Activated T-cell treated with anti-CD3 and anti-CD28 coated beads, Interleukin-2, amount 50 U/mL, for 72 hours (primary cell): ENCODE measurements around the gene AICDA. TPM values are rescaled to one million over a fixed set of nuclear protein-coding genes. Genes with fewer than 3 reads are reported as not detected.
"Not testable (repeated sequence)": the region's sequence is repeated elsewhere in the genome, so short reads cannot be mapped to it uniquely, and the experiment has no call there.

Experiments
- ATAC-seq, 2 donors: fragments of 150-1000 bp; cut with Tn5 transposase; replicated peaks in 1 of 2; 2 replicates each; pipeline ENCODE4 v1.10.0; 2021; ENCODE audit warnings: moderate library complexity in 2 of 2, mild to moderate bottlenecking in 1 of 2
- DNase-seq, 2 donors: peaks; one replicate each; pipeline ENCODE4 v3.0.0; 2021 to 2022; ENCODE audit warnings: mixed read lengths in 1 of 2
- H3K27ac Mint-ChIP-seq: one replicate; pipeline ENCODE4 v1.8.0; 2022; ENCODE audit warnings: mild to moderate bottlenecking, moderate library complexity, mixed read lengths
- H3K27me3 Mint-ChIP-seq: one replicate; pipeline ENCODE4 v1.8.0; 2022; ENCODE audit warnings: low read depth, mixed read lengths
- H3K36me3 Mint-ChIP-seq, 2 donors: one replicate each; pipeline ENCODE4 v1.8.0; 2022; ENCODE audit warnings: mixed read lengths in 2 of 2, mild to moderate bottlenecking in 1 of 2; ENCODE audit not compliant: insufficient read depth in 2 of 2
- H3K4me1 Mint-ChIP-seq: one replicate; pipeline ENCODE4 v1.8.0; 2022; ENCODE audit warnings: low read depth, mixed read lengths
- H3K4me3 Mint-ChIP-seq, 2 donors: one replicate each; pipeline ENCODE4 v1.8.0; 2022; ENCODE audit warnings: mild to moderate bottlenecking in 2 of 2, mixed read lengths in 2 of 2, moderate library complexity in 2 of 2
- H3K9me3 Mint-ChIP-seq, 2 donors: one replicate each; pipeline ENCODE4 v1.8.0; 2022; ENCODE audit warnings: mixed read lengths in 2 of 2
- total RNA-seq, 2 donors: library from RNA; stranded (reverse); gene quantifications; one replicate each; pipeline ENCODE4 v1.2.3, GENCODE V29; 2022

The AICDA gene
- total RNA-seq, 2 donors from 2014 or later: not detected

GRCh38 chr12:8636581-8636980 is 23.9 kb upstream of the AICDA start:
- Mint-ChIP-seq H3K36me3 (no peaks in the 10 kb centered on the region), H3K4me1 (no peaks in the 10 kb centered on the region), H3K9me3 (no peaks in the 10 kb centered on the region), H3K4me3 (no peak overlapping the region), H3K27me3 (peaks cover 11% of the 10 kb centered on the region), H3K27ac (no peak overlapping the region)
- ATAC-seq (no peak), DNase-seq (no peak)

GRCh38 chr12:8636007-8636346 is 23.3 kb upstream of the AICDA start:
- H3K27ac Mint-ChIP-seq, H3K36me3 Mint-ChIP-seq, ATAC-seq, H3K9me3 Mint-ChIP-seq, DNase-seq, H3K4me1 Mint-ChIP-seq, H3K4me3 Mint-ChIP-seq: not testable (repeated sequence)
- H3K27me3 Mint-ChIP-seq: peaks cover 14% of the 10 kb centered on the region

GRCh38 chr12:8635342-8636006 is 22.8 kb upstream of the AICDA start:
- not testable (repeated sequence) for DNase-seq, H3K9me3 Mint-ChIP-seq, H3K36me3 Mint-ChIP-seq, H3K4me1 Mint-ChIP-seq, H3K27ac Mint-ChIP-seq, ATAC-seq, H3K4me3 Mint-ChIP-seq
- H3K27me3 Mint-ChIP-seq: peaks cover 18% of the 10 kb centered on the region

- H3K4me1 Mint-ChIP-seq: no peaks in the 10 kb centered on the region
- no peak overlapping the region for H3K4me3 Mint-ChIP-seq
- no peak for DNase-seq
- H3K27ac Mint-ChIP-seq: no peak overlapping the region
- peaks cover 23% of the 10 kb centered on the region for H3K27me3 Mint-ChIP-seq
- H3K9me3 Mint-ChIP-seq: no peaks in the 10 kb centered on the region
- H3K36me3 Mint-ChIP-seq: peaks cover 0 to 2% of the 10 kb centered on the region in 2 donors
- ATAC-seq: no peak
Measured at GRCh38 chr12:8630131-8630530, 17.5 kb upstream of the AICDA start.

GRCh38 chr12:8629486-8630033 is 16.9 kb upstream of the AICDA start:
- Mint-ChIP-seq H3K36me3 (peaks cover 0 to 2% of the 10 kb centered on the region in 2 donors), H3K9me3 (no peaks in the 10 kb centered on the region), H3K27ac (no peak overlapping the region), H3K4me3 (no peak overlapping the region), H3K27me3 (peaks cover 17% of the 10 kb centered on the region), H3K4me1 (no peaks in the 10 kb centered on the region)
- no peak for ATAC-seq
- DNase-seq: no peak

GRCh38 chr12:8628731-8629130 is 16.1 kb upstream of the AICDA start:
- no peaks in the 10 kb centered on the region for H3K9me3 Mint-ChIP-seq
- H3K27ac Mint-ChIP-seq: no peak overlapping the region
- no peaks in the 10 kb centered on the region for H3K4me1 Mint-ChIP-seq
- no peak for DNase-seq
- peaks cover 14% of the 10 kb centered on the region for H3K27me3 Mint-ChIP-seq
- H3K36me3 Mint-ChIP-seq: peaks cover 0 to 2% of the 10 kb centered on the region in 2 donors
- no peak overlapping the region for H3K4me3 Mint-ChIP-seq
- ATAC-seq: no peak

- H3K4me3 Mint-ChIP-seq, H3K36me3 Mint-ChIP-seq, ATAC-seq, H3K9me3 Mint-ChIP-seq, H3K27me3 Mint-ChIP-seq, H3K4me1 Mint-ChIP-seq, H3K27ac Mint-ChIP-seq, DNase-seq: not testable (repeated sequence)
Measured at GRCh38 chr12:8624750-8625149, 12.1 kb upstream of the AICDA start.

- Mint-ChIP-seq H3K36me3 (peaks cover 1 to 2% of the 10 kb centered on the region in 2 donors), H3K4me3 (no peak overlapping the region), H3K4me1 (no peaks in the 10 kb centered on the region), H3K27ac (no peak overlapping the region), H3K9me3 (peaks cover 0 to 2% of the 10 kb centered on the region in 2 donors), H3K27me3 (no peaks in the 10 kb centered on the region)
- no peak for DNase-seq
- ATAC-seq: no peak
Measured at GRCh38 chr12:8622646-8623045, 10.0 kb upstream of the AICDA start.

GRCh38 chr12:8615206-8615605 is 2.5 kb upstream of the AICDA start:
- H3K27me3 Mint-ChIP-seq: no peaks in the 10 kb centered on the region
- H3K4me3 Mint-ChIP-seq: no peak overlapping the region
- DNase-seq (no peak), ATAC-seq (no peak)
- no peaks in the 10 kb centered on the region for H3K9me3 Mint-ChIP-seq
- no peaks in the 10 kb centered on the region for H3K4me1 Mint-ChIP-seq
- no peaks in the 10 kb centered on the region for H3K36me3 Mint-ChIP-seq
- H3K27ac Mint-ChIP-seq: no peak overlapping the region

- not testable (repeated sequence) for H3K4me1 Mint-ChIP-seq, H3K4me3 Mint-ChIP-seq, DNase-seq, H3K27ac Mint-ChIP-seq, H3K36me3 Mint-ChIP-seq, H3K27me3 Mint-ChIP-seq, H3K9me3 Mint-ChIP-seq, ATAC-seq
Measured at GRCh38 chr12:8613881-8614280, 1.2 kb upstream of the AICDA start.

- ATAC-seq: no peak
- peaks cover 12% of the 10 kb centered on the region for H3K4me1 Mint-ChIP-seq
- H3K36me3 Mint-ChIP-seq: no peaks in the 10 kb centered on the region
- peak overlapping the region; percentile 42 to 58 for H3K4me3 Mint-ChIP-seq
- H3K27me3 Mint-ChIP-seq: peaks cover 12% of the 10 kb centered on the region
- H3K27ac Mint-ChIP-seq: no peak overlapping the region
- DNase-seq: no peak
- no peaks in the 10 kb centered on the region for H3K9me3 Mint-ChIP-seq
Measured at GRCh38 chr12:8609061-8609570, 3.5 kb downstream of the AICDA start.

- no peak for ATAC-seq
- H3K9me3 Mint-ChIP-seq: no peaks in the 10 kb centered on the region
Measured at GRCh38 chr12:8606890-8607289, 5.8 kb downstream of the AICDA start.

GRCh38 chr12:8605057-8605456 is 7.6 kb downstream of the AICDA start:
- no peaks in the 10 kb centered on the region for H3K9me3 Mint-ChIP-seq
- peaks cover 12% of the 10 kb centered on the region for H3K4me1 Mint-ChIP-seq
- peaks cover 31% of the 10 kb centered on the region for H3K27me3 Mint-ChIP-seq
- DNase-seq (no peak), ATAC-seq (no peak)
- no peak overlapping the region for H3K27ac Mint-ChIP-seq
- no peaks in the 10 kb centered on the region for H3K36me3 Mint-ChIP-seq
- H3K4me3 Mint-ChIP-seq: no peak overlapping the region

More at GRCh38 chr12:8606890-8607289, 5.8 kb downstream of the AICDA start:
- peaks cover 25% of the 10 kb centered on the region for H3K27me3 Mint-ChIP-seq
- no peak overlapping the region for H3K4me3 Mint-ChIP-seq
- DNase-seq: no peak
- H3K36me3 Mint-ChIP-seq: no peaks in the 10 kb centered on the region
- H3K27ac Mint-ChIP-seq: no peak overlapping the region
- peaks cover 12% of the 10 kb centered on the region for H3K4me1 Mint-ChIP-seq

GRCh38 chr12:8603856-8604255 is 8.8 kb downstream of the AICDA start:
- Mint-ChIP-seq H3K36me3 (no peaks in the 10 kb centered on the region), H3K9me3 (no peaks in the 10 kb centered on the region), H3K4me3 (no peak overlapping the region), H3K27ac (no peak overlapping the region), H3K27me3 (peaks cover 33% of the 10 kb centered on the region), H3K4me1 (peaks cover 2% of the 10 kb centered on the region)
- DNase-seq: no peak
- ATAC-seq: no peak
